ENCODE results near the gene CA4. TPM values are rescaled to one million over a fixed set of nuclear protein-coding genes. Genes with fewer than 3 reads are reported as not detected.

The CA4 gene
- polyA plus RNA-seq, 4 donors = 35.5 to 60.0 (median 46.5) TPM

DNA sequence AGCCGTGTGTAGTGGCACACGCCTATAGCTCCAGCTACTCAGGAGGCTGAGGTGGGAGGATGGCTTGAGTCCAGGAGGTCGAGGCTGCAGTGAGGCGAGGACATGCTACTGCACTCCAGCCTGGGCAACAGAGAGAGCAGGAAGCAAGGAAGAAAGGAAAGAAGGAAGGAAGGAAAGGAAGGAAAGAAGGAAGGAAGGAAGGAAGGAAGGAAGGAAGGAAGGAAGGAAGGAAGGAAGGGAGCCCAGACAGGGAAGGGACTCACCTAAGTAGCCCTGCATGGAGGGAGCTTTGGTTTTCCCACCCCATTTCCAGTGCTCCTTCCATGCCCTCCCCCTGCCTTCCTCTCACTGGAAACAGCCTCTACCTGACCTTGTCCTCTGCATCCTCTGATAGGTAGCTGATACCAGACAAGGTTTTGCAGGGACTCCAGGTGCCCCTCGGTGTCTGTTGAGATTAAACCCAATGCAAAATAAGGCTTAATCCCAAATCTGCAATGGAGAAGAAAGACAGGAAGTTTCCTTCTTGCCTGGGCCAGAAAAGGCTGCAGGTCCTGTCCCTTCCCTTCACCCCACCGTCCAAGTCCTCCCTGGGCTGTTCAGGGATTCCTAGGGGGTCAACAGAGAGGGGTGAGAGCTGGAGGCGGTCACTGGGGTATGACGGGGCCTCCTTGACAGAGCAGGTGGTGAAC, 21.5 kb upstream of the CA4 start:
- DNase-seq (ENCODE audit: low read depth in 4 of 4, low spot score in 2 of 4) = no peak

DNA sequence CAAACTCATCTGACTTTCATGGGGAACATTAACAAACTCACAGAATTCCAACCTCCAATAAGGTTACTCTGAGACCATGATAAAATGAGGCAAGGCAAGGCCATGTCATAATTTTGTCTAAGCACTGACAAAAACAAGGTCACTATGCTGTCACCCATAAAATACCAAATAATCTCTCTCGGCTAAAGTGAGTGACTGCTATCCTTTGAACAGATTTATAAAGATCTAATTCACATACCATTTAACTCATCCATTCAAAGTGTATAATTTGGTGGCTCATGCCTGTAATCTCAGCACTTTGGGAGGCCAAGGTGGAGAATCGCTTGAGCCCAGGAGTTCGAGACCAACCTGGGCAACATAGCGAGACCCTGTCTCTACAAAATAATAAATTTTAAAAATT, 20.6 kb upstream of the CA4 start:
- no peak for DNase-seq (ENCODE audit: low read depth in 4 of 4, low spot score in 2 of 4)

DNA sequence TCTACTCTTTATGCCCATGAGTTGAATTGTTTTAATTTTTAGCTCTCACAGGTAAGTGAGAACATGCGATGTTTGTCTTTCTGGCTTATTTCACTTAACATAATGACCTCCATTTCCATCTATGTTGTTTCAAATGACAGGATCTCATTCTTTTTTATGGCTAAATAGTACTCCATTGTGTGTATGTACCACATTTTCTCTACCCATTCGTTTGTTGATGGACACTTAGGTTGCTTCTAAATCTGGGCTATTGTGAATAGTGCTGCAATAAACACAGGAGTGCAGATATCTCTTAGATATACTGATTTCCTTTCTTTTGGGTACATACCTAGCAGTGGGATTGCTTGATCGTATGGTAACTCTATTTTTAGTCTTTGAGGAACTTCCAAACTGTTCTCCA, 19.3 kb upstream of the CA4 start:
- no peak for DNase-seq (ENCODE audit: low read depth in 4 of 4, low spot score in 2 of 4)

DNA sequence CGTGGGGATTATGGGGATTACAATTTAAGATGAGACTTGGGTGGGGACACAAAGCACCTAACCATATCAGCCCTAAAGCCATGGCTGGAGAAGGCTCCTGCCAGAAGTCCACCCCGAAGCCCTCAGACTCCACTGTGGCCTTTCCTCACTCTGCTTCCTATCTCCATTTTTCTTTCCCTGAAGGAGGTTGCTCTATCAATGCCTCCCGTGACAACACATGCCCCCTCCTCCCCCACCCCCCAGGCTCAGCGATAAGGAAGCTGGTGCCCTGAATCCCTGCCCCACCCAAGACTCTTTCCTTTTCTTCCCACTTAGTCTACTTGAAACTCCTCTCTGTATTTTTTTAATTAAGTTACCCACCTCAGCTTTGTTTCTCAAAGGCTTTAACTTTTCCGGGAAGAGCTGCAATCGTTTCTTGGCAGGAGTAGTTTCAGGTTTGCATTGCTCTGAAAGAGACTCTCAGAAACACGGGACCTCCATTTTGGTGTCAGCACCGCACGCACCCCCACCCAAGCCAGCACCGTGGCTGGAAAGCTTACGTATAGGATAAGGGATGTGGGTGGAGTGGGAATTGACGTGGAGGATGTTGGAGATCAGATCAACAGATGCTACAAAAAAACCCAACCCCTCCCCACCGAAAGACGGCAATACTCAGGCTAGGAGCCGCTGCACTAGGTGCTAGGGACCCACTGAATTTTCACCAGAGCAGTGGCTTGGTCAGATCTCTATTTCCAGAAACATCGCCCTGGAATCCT, 15.2 kb upstream of the CA4 start:
- DNase-seq (ENCODE audit: low read depth in 4 of 4, low spot score in 2 of 4) = no peak

DNA sequence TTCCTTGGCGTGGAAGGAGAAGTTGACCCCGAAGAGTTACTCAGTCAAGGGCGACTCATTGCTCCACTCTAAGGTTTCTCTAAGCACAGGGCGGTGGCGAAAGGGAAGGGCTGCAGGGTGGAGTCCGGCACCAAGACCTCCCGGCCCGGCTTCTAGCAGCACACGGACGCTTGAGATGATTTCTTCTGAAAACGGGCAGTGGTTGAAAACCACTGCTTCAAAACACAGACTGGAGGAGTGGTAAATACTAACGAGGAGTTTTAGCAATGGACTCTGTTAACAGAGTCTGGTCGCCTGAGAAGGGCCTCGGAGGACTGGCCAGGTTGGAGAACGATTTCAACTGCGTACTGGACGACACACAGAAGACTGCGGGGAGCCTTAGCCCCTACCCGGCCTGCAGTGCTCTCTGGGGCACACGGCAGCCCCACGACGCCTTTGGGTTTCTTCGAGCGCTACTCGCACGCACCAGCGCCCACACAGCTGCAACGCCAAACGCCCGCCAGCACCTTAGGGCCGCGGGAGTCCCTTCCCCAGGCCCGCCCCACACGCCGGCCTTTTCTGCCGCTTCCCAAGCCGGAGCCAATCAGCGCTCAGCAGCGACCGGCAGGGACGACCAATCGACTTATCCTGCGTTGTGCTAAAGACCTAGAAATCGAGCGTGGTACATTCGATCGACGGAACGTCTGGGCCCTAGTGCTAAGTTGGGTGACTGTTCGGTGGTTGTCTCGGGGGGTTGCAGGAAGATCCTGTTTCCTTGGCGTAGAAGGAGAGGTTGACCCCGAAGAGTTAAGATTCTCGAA, 14.4 kb upstream of the CA4 start:
- DNase-seq (ENCODE audit: low read depth in 4 of 4, low spot score in 2 of 4) = peak in 1 of 4 donors; percentile 82

DNA sequence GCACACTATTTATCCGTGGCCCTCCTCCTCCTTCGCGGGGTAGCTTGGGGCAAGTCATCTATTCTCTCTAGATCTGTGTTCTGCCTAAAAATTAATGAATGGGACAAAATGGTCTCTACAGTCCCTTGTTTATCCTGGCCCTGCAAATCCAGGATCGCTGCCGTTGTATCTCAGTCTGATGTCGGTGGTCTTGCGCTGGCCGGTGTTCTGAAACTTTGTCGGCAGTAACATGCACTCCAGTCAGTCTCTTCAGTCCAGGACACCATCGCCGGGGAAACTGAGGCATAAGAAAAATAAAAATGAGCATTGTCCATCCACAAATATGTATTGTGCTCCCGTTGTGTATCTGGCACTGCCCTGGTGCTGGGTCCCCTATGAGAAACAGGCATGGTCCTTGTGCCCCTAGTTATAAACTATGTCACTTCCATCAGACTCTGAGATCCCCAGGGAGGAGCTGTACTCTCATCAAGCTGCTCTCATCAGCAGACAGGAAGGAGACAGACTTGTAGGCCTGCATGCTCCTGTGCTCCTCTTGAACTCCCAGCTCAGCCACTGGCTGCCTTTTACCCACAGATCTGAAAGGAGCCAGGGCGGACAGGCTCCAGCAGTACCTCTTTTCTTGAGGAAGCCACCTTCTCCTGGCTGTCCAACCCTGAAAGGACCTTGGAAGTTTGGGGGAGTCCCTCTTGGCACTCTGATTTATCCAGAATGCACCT, 13.7 kb upstream of the CA4 start:
- DNase-seq (ENCODE audit: low read depth in 4 of 4, low spot score in 2 of 4) = no peak

DNA sequence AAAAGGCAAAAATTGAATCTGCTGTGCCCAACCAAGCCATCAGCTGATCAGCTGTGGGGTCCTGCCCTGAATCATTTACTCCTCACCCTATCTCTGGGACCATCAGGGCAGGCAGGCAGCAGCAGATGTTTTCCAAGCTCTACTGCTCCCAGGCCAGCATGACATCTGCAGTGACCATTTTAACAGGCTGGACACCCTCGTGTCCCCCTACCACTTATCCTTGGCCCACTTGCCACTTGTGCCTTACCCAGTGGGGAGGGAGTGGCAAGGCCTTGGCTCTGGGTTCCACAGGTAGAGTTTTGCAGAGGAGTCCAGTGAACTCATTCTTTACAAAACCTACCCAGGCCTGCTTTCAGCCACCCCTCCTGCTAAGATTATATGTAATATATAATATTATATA, 12.0 kb upstream of the CA4 start:
- DNase-seq (ENCODE audit: low read depth in 4 of 4, low spot score in 2 of 4) = no peak

DNA sequence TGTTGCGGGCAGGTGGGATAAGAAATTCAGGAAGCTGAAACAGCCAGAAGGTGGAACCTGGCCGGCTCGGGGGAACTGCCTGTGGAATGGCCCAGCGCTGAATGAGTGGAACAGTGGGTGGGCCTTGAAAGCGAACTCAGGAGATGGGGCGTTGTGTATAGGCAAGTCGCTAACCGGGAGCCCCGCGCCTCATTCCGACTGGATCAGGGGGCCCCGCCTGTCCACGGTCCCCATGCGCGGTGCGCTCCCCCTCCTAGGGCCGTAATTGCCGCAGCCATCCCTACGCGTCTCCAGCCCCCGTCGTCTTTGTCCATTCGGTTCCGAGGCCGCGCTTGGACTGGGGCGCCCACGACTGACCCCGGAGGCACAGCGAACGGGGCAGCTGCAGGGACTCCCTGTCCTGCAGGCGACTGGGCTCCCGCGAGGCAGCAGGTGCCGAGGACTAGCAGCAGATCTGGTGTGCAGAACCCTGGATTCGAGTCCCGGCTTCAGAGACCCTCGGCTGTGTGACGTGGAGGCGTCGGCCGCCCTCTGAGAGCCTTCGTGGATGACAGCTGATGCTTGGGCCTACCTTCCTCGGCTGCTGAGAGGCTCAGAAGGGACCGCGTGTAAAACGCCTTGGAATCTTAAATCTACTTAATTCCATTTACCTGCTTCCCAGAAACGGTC, 10.9 kb upstream of the CA4 start:
- DNase-seq (ENCODE audit: low read depth in 4 of 4, low spot score in 2 of 4) = no peak

DNA sequence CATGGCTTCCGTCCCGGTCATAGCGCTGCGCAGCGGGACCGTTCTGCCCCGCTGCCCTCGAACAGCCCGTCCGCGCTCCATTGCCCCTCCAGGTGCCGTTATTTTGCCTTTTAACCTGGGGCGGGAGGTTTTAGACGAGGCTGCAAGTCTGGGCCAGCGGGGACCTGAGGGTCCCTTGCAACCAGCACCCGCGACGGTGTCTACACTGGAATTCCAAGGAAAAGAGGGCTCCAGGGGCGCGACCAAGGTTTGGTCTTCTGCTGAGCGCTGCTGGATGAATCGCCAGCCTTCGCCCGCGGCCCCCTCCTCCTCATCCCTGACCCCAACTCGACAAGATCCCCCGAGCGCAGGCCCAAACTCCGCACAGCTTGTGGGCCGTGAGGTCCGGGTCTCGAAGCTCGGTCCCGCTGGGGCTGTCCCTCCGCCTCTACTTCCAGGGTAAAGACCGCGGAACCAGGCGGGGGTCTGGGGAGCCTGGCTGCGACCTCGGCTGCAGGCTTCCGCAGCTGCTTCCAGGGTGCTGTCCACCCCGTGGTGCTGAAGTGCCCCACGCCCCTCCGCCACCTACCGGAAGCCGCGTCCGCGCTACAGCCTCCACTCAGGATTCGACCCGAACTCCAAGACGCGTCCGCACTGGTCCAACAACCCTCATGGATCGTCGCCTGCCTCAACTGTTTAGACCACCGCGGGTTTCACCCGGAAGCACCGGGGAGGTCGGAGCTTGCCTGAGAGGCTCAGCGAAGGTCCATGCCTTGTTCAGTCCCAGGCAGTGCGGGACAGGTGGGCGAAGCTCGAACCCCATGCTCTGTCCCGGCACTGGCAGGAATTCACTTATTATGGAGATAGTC, 10.1 kb upstream of the CA4 start:
- DNase-seq (ENCODE audit: low read depth in 4 of 4, low spot score in 2 of 4) = no peak

DNA sequence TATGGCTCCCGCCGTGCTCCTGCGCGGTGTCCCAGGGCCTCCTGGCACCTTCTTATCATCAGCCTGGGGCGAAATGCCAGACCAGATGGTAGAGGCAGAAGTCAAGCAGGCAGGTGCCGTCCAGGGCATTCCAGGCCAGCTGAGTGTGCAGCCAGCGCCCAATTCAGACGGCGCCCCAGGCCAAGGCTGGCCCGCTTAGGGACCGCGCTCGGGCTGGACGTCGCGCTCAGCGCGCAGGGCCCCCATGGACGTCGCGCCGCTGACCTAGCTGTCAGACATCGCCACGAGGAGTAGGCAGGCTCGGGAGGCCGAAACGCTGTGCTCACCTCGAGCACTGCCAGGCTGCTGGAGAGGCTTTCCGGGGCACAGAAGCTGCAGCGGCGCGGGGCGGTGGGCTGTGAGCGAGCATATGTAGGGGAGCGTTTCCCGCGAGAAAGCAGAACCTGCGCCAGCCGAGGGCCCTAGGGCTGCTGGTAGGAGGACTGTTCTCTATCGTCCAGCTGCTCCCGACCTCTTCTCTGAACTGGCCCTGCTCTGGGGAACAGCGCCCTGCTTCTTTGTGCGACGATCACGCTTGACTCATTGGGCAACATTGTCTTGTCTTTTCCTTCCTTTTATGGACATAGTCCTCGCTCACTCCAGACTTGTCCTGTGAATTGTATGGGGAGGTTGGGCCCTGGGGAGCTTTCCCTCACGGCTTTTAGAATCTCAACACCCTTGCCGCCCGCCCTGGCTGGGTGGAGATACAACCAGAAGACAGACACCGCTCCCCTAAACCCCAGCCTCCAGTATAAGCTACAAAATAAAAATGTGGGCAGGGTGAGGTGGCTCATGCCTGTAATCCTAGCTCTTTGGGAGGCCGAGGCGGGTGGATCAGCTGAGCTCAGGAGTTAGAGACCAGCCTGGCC, 8.4 kb upstream of the CA4 start:
- no peak for DNase-seq (ENCODE audit: low read depth in 4 of 4, low spot score in 2 of 4)

DNA sequence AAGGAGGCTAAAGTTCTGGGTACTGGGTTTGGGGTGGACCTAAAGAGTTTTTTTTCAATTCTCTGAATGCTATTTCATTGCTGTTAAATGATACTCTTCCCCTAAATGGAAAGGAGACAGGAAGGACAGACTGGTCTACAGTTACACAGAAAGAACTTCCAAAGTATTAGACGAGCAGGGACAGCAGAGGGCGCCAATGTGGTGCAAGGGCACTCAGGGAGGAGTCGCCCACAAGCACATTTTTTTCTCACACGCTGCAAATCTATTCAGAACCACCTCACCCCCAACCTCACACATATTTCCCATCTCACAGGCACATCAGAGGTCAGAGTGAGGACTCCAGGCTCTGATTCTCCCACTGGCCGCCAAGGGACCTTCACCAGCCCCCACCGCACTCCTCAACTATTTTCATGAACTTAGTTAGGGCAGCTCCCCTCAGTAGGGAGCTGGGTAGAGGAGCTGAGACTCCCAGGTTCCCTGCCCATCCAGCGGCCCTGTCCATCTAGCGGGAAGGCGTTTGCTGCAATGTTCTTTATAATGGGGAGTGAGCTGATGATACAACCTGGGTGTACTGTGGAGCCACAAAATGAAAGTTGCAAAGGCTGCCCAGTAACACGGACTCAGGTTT, 6.8 kb upstream of the CA4 start:
- no peak for DNase-seq (ENCODE audit: low read depth in 4 of 4, low spot score in 2 of 4)

DNA sequence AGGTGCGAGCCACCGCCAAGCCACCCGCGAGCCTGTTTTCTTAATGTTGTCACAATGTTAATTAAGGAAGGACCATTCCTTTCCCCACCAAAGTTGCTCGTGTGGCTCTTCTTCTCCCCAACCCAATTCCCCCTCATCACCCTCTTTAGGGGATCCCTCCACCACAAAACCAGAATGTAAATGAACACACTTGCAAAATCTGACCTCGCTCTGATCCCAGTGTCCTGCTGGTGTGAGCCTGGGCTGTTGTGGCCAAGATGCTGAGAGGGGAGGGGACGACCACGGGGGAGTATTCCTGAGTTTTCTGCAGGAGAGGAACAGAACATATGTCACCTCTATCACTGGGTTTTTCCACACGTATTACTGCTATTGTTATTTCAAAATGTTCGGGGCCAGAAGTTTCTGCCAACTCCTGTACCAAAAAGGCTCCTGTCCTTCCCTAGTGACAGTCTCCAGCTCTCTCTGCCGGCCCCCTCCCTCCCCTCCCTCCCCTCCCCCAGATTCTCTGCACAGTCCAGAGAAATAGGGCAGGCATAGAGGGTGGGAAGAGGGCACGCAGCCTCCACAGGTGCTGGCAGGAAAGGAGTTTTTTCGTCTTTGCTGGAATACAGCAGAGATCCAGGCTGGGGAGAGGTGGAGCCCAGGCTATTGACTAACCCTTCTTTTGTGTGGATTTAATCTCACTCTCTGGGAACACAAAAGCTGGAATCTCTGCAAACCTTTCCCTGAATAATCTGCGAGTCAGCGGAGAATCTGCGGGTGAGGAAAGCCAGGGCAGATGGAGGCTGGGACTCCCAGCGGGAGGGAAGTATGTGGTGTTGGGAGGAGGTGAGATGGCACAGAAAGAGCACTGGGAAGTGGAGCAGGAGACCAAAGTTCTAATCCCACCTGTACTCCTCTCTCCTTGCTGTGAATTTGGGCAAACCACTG, 4.5 kb upstream of the CA4 start:
- DNase-seq (ENCODE audit: low read depth in 4 of 4, low spot score in 2 of 4) = no peak

DNA sequence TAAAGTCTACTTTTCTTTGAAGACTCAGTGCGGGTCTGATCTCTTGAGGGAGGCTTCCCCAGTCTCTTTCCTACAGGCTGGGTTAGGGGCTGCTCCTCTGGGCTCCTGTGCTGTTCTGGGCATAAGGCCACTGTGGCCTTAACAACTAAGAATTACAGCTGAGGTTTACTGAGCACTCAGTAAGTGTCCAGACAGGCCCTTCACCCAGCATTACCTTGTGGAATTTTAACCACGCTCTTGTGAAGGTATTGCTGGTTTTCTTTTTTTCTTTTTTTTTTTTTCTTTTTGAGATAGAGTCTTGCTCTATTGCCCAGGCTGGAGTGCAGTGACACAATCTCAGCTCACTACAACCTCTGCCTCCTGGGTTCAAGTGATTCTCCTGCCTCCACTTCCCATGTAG, 3.6 kb upstream of the CA4 start:
- DNase-seq (ENCODE audit: low read depth in 4 of 4, low spot score in 2 of 4) = no peak

DNA sequence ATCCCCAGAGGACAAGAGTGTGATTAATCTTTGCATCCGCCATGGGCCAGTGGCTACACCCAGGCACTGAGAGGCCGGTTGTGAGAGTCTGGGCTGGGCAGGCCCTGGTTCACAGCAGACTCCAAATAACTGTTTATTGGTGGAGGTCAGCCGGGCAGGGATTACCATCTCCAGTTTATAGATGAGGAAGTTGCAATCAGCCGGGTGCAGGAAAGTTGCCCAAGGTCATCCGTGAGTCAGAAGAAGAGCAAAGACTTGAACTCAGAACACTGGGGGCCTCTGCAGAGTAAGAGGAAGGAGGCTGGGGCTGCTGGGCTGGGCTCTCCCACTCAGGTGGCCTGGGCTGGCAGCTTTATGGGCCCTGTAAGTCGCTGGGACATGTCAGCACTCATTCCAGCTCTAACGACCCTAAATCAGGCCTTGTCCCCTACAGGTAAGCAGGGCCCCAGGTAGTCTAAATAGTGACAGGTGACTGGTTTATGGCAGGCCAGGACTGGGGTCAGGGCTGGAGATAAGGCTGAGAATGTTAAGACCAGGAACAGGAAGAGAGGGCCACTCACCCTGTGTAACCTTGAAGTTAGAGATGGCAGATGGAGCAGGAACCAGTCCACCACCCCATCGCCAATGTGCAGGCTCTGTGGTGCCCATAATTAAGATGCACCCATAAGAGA, 2.1 kb upstream of the CA4 start:
- no peak for DNase-seq (ENCODE audit: low read depth in 4 of 4, low spot score in 2 of 4)

DNA sequence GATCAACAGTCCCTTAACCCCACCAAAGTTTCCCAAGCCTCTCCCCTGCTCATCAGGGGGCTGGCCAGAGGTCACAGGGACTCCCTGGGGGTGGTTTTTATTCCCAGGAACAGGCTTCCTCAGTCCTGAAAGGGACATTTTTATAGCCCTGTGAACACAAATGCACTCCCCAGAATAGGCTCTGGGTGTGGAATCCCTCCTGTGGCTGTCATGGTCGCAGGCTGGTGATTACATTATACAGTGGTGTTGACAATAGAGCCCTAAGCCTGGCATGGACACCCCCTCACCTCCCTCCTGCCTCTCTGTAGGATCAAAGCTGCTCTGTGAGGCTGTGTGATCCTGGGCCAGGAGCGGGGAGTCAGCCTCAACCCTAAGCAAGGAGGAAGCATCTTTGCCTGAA, 1.4 kb upstream of the CA4 start:
- DNase-seq (ENCODE audit: low read depth in 4 of 4, low spot score in 2 of 4) = no peak

DNA sequence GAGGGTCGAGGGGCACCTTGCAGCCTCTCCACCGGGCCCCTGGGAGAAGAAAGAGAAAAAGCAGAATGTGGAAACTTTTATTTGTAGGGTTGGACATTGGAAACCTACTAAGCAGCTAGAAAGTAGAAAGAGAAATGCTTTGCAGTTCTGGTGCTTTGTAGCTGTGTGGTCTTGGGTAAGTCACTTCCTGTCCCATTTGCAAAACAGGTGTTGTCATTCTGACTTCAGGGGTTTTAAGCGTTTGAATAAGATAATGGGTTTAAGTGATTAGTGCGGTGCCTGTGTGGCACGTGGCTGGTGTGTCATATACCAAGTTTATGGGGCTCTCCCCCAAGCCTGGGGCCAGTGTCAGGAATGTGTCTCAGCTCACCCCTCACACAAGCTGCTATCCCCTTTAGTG, 1.6 kb downstream of the CA4 start:
- no peak for DNase-seq (ENCODE audit: low read depth in 4 of 4, low spot score in 2 of 4)
